ENCODE data around the gene NLRP4.

Gene NLRP4

GRCh38 chr19:55812449-55812848 lies 23.9 kb upstream of the NLRP4 start:
- ChIA-PET CTCF (interaction anchor here (1.1 kb wide), 1 partner anchor 180 kb away, joined by 4 read pairs; no protein-coding TSS in a partner anchor), POLR2A (no interaction called here)
- no peak for DNase-seq (ENCODE audit: extremely low spot score)
- TF ChIP-seq, protein P1, sequence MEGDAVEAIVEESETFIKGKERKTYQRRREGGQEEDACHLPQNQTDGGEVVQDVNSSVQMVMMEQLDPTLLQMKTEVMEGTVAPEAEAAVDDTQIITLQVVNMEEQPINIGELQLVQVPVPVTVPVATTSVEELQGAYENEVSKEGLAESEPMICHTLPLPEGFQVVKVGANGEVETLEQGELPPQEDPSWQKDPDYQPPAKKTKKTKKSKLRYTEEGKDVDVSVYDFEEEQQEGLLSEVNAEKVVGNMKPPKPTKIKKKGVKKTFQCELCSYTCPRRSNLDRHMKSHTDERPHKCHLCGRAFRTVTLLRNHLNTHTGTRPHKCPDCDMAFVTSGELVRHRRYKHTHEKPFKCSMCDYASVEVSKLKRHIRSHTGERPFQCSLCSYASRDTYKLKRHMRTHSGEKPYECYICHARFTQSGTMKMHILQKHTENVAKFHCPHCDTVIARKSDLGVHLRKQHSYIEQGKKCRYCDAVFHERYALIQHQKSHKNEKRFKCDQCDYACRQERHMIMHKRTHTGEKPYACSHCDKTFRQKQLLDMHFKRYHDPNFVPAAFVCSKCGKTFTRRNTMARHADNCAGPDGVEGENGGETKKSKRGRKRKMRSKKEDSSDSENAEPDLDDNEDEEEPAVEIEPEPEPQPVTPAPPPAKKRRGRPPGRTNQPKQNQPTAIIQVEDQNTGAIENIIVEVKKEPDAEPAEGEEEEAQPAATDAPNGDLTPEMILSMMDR (IDR thresholded peaks at IDR 0.05; ENCODE audit: control extremely low read depth, extremely low read depth, low read depth, missing control alignments), result no peak

DNA sequence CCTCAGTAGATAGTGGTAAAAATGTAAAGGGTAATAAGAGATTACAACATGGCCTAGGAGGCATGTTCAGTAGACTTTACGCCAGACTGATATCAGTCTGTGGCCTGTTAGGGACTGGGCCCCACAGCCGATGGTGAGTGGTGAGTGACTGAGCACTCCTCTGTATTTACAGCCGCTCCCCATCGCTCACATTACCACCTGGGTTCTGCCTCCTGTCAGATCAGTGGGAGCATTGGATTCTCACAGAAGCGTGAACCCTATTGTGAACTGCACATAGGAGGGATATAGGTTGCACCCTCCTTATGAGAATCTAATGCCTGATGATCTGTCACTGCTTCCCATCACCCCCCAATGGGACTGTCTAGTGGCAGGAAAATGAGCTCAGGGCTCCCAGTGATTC lies 22.4 kb upstream of the NLRP4 start:
- TF ChIP-seq, protein P1 (IDR thresholded peaks at IDR 0.05; ENCODE audit: control extremely low read depth, extremely low read depth, low read depth, missing control alignments), result no peak
- CTCF ChIA-PET, result interaction anchor here (0.9 kb wide), 1 partner anchor 15 kb away, joined by 3 read pairs; no protein-coding TSS in a partner anchor
- POLR2A ChIA-PET, result no interaction called here
- DNase-seq (ENCODE audit: extremely low spot score), result no peak

DNA sequence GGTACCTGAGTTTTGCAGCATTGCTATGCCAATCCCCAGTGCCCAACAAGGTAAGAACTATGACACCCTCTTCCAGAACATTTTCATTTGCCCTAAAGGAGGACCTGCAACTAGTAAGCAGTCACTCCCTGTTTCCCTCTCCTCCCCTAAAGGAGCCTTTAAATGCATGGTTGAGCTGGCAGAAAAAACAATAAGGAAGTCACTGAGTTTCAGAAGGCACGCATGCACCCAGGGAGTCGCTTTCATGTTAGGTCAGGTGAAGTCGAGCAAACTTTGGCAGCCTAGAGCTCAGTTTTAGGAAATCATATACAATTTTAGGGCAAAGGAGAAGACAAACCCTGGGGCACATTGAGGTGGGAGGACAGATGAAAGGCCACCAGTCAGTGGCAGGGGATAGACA lies 16.3 kb upstream of the NLRP4 start:
- POLR2A ChIA-PET, result no interaction called here
- TF ChIP-seq, protein P1 (IDR thresholded peaks at IDR 0.05; ENCODE audit: control extremely low read depth, extremely low read depth, low read depth, missing control alignments), result no peak
- CTCF ChIA-PET, result no interaction called here
- DNase-seq (ENCODE audit: extremely low spot score), result no peak

DNA sequence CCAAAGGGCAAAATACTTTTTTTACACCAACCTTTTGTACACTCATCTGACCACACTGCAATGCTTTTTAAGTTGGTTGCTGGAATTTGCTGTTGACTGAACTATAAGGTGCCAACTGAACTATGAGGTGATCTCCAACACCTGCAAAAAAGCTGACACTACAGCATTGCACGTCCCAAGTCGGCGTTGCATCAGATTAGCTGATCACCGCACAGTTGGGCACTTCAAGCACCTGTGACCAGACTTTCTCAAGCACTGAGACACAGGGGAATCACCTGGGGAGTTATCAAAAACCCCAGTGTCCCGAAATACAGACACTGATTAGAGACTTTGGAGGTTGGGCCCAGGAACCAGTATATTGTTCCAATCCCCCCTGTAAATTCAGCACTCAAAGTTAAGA lies 5.7 kb upstream of the NLRP4 start:
- no peak for DNase-seq (ENCODE audit: extremely low spot score)
- TF ChIP-seq, protein P1 (IDR thresholded peaks at IDR 0.05; ENCODE audit: control extremely low read depth, extremely low read depth, low read depth, missing control alignments), result no peak
- ChIA-PET CTCF (no interaction called here), POLR2A (no interaction called here)

GRCh38 chr19:55831846-55832245 lies 4.5 kb upstream of the NLRP4 start, which contains the start of gene NLRP11:
NLRP11 (minus strand) TSS chr19:55831999; CDS start chr19:55818174, 13,825 bp downstream.
- ChIA-PET POLR2A (no interaction called here), CTCF (interaction anchor here (0.6 kb wide), 1 partner anchor 140 kb away, joined by 3 read pairs; no protein-coding TSS in a partner anchor)
- DNase-seq (ENCODE audit: extremely low spot score), result no peak
- TF ChIP-seq, protein P1 (IDR thresholded peaks at IDR 0.05; ENCODE audit: control extremely low read depth, extremely low read depth, low read depth, missing control alignments), result no peak

DNA sequence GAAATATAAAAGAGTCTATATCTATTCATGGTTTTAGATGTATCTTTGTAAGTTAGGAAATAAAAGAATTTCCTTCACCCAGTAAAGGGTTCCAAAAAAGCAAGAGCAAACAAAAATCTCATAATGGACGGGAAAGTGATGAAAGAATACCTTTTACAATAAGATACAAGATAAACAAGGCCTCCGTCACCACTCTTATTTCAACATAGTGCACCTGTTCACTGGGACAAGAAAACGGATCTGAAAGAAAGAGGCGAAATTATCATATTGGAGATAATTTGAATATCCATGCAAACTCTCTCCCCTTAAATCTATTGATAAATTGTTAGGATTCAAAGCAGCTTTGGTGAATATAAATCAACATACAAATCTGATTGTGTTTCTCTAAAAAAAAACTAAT lies 3.7 kb upstream of the NLRP4 start:
- TF ChIP-seq, protein P1 (IDR thresholded peaks at IDR 0.05; ENCODE audit: control extremely low read depth, extremely low read depth, low read depth, missing control alignments), result no peak
- DNase-seq (ENCODE audit: extremely low spot score), result no peak
- ChIA-PET POLR2A (no interaction called here), CTCF (no interaction called here)

GRCh38 chr19:55838251-55838650 lies 1.9 kb downstream of the NLRP4 start:
- CTCF ChIA-PET, result no interaction called here
- TF ChIP-seq, protein P1 (IDR thresholded peaks at IDR 0.05; ENCODE audit: control extremely low read depth, extremely low read depth, low read depth, missing control alignments), result no peak
- no peak for DNase-seq (ENCODE audit: extremely low spot score)
- POLR2A ChIA-PET, result no interaction called here

Measured in GM10248 (cell line).